SK-N-SH (cell line): ENCODE measurements around the gene NLRP9. TPM values are rescaled to one million over a fixed set of nuclear protein-coding genes. Genes with fewer than 3 reads are reported as not detected.

ENCODE experiments used
- CTCF ChIA-PET: fragments of 300-600, 350-600 bp; formaldehyde crosslinking; extraction: SDS; loops from one replicate; lab custom pipeline; 2021; lab: Yijun Ruan, JAX
- POLR2A ChIA-PET: fragments of 350-600 bp; sonication (Branson Sonifier 250); formaldehyde crosslinking; extraction: SDS; loops from one replicate; lab custom pipeline; 2020; ENCODE audit warnings: antibody characterized with exemption, inconsistent platforms; lab: Yijun Ruan, JAX
- DNase-seq: peaks from one replicate; pipeline ENCODE4 v3.0.0; 2012
- H2AFZ ChIP-seq: fragments of 200-600 bp; sonication (generic); 2 replicates; pipeline ENCODE4 v1.8.1; 2016; ENCODE audit warnings: antibody characterized with exemption, mild to moderate bottlenecking, low read depth
- H3F3A ChIP-seq: fragments of 200-600 bp; sonication (generic); replicated peaks from 2 replicates; pipeline ENCODE3; 2016; ENCODE audit warnings: antibody characterized with exemption, mild to moderate bottlenecking; ENCODE audit not compliant: insufficient read depth
- H3K27ac ChIP-seq, 2 experiments: fragments of 200-500 bp in 1 of 2; fragments of 200-600 bp in 1 of 2; sonication (Bioruptor generic) in 1 of 2; sonication (generic), shearing (Covaris generic) in 1 of 2; 2 replicates each; pipeline versions ENCODE4 v1.5.1 to v1.6.1; 2014 to 2016; ENCODE audit warnings: low read depth in 2 of 2, inconsistent platforms in 1 of 2, low read length in 1 of 2, mild to moderate bottlenecking in 1 of 2, mixed read lengths in 1 of 2
- H3K27me3 ChIP-seq: fragments of 200-600 bp; sonication (generic), shearing (Covaris generic); 2 replicates; pipeline ENCODE4 v1.6.1; 2016; ENCODE audit warnings: mixed run types; ENCODE audit not compliant: insufficient read depth
- H3K36me3 ChIP-seq, 2 experiments: fragments of 200-500 bp in 1 of 2; fragments of 200-600 bp in 1 of 2; sonication (Bioruptor generic) in 1 of 2; sonication (generic) in 1 of 2; replicated peaks in 1 of 2; 2 replicates each; pipeline versions ENCODE3 to v1.5.1; 2014 to 2016; ENCODE audit warnings: low read length in 1 of 2, mild to moderate bottlenecking in 1 of 2; ENCODE audit not compliant: insufficient read depth in 2 of 2, control insufficient read depth in 1 of 2
- H3K4me1 ChIP-seq, 2 experiments: fragments of 200-500 bp in 1 of 2; fragments of 200-600 bp in 1 of 2; sonication (Bioruptor generic) in 1 of 2; sonication (generic), shearing (Covaris generic) in 1 of 2; 2 replicates each; pipeline versions ENCODE4 v1.5.1 to v1.6.1; 2014 to 2016; ENCODE audit warnings: low read depth in 1 of 2, low read length in 1 of 2, mixed run types in 1 of 2; ENCODE audit not compliant: insufficient read depth in 2 of 2, control insufficient read depth in 1 of 2
- H3K4me2 ChIP-seq: fragments of 200-600 bp; sonication (generic), shearing (Covaris generic); 2 replicates; pipeline ENCODE4 v1.6.1; 2017; ENCODE audit warnings: mixed run types
- H3K4me3 ChIP-seq, 2 experiments: fragments of 200-500 bp in 1 of 2; fragments of 200-600 bp in 1 of 2; sonication (Bioruptor generic) in 1 of 2; sonication (generic), shearing (Covaris generic) in 1 of 2; 2 replicates each; pipeline versions ENCODE4 v1.5.1 to v1.8.1; 2014 to 2016; ENCODE audit warnings: low read depth in 2 of 2, inconsistent platforms in 1 of 2, low read length in 1 of 2, mild to moderate bottlenecking in 1 of 2, mixed read lengths in 1 of 2, moderate library complexity in 1 of 2
- H3K79me2 ChIP-seq: fragments of 200-600 bp; sonication (generic); 2 replicates; pipeline ENCODE4 v1.8.1; 2017; ENCODE audit warnings: mild to moderate bottlenecking; ENCODE audit not compliant: insufficient read depth
- H3K9ac ChIP-seq: fragments of 200-600 bp; sonication (generic); 2 replicates; pipeline ENCODE4 v1.6.1; 2017; ENCODE audit warnings: mixed run types
- H3K9me2 ChIP-seq: fragments of 200-600 bp; sonication (generic); 2 replicates; pipeline ENCODE4 v1.6.1; 2017; ENCODE audit warnings: mixed run types
- H3K9me3 ChIP-seq: fragments of 200-600 bp; sonication (generic); 2 replicates; pipeline ENCODE4 v1.6.1; 2017; ENCODE audit warnings: mixed run types, mild to moderate bottlenecking, moderate library complexity
- H4K20me1 ChIP-seq: fragments of 200-600 bp; sonication (generic); 2 replicates; pipeline ENCODE4 v1.6.1; 2017; ENCODE audit warnings: mild to moderate bottlenecking, mixed run types; ENCODE audit not compliant: insufficient read depth
- CHD2 ChIP-seq: fragments of 150-350 bp; IDR thresholded peaks from 2 replicates; pipeline ENCODE4 v1.6.1; 2018; ENCODE audit warnings: low read length; ENCODE audit not compliant: partially characterized antibody
- CTCF ChIP-seq: fragments of 200-600 bp; sonication (generic); IDR thresholded peaks from 2 replicates; pipeline ENCODE4 v1.6.1; 2017; ENCODE audit warnings: antibody characterized with exemption, mild to moderate bottlenecking, moderate library complexity
- EP300 ChIP-seq, 2 experiments: IDR thresholded peaks; 2 replicates each; pipeline versions ENCODE4 v1.4.0 to v1.6.1; 2012; ENCODE audit warnings: borderline replicate concordance in 1 of 2, low read depth in 1 of 2, low read length in 1 of 2
- FOSL2 ChIP-seq: IDR thresholded peaks from 2 replicates; pipeline ENCODE4 v1.4.0; 2012; ENCODE audit warnings: low read depth, mild to moderate bottlenecking, moderate library complexity, borderline replicate concordance
- GABPA ChIP-seq: IDR thresholded peaks from 2 replicates; pipeline ENCODE4 v1.4.0; 2012; ENCODE audit warnings: low read depth, mild to moderate bottlenecking
- IRF3 ChIP-seq: fragments of 150-350 bp; IDR thresholded peaks from 2 replicates; pipeline ENCODE4 v1.6.1; 2016; ENCODE audit warnings: mild to moderate bottlenecking, low read depth, low read length
- JUND ChIP-seq: IDR thresholded peaks from 2 replicates; pipeline ENCODE4 v1.4.0; 2012
- MXI1 ChIP-seq: IDR thresholded peaks from 2 replicates; pipeline ENCODE4 v1.6.1; 2012; ENCODE audit warnings: mild to moderate bottlenecking, low read depth, low read length, improper control_type of control experiment
- NFIC ChIP-seq: IDR thresholded peaks from 2 replicates; pipeline ENCODE4 v1.4.0; 2012; ENCODE audit warnings: borderline replicate concordance
- NRF1 ChIP-seq: IDR thresholded peaks from 2 replicates; pipeline ENCODE4 v1.6.1; 2012; ENCODE audit warnings: low read depth, mild to moderate bottlenecking, low read length
- POLR2AphosphoS5 ChIP-seq: IDR thresholded peaks from 2 replicates; pipeline ENCODE4 v1.6.1; 2012; ENCODE audit warnings: low read depth, low read length
- RAD21 ChIP-seq: IDR thresholded peaks from 2 replicates; pipeline ENCODE4 v1.6.1; 2012; ENCODE audit warnings: mild to moderate bottlenecking, low read length
- RCOR1 ChIP-seq: fragments of 150-350 bp; IDR thresholded peaks from 2 replicates; pipeline ENCODE4 v1.6.1; 2017; ENCODE audit warnings: antibody characterized with exemption, low read length
- RFX5 ChIP-seq: IDR thresholded peaks from 2 replicates; pipeline ENCODE4 v1.6.1; 2012; ENCODE audit warnings: mild to moderate bottlenecking, improper control_type of control experiment, low read length
- RXRA ChIP-seq: IDR thresholded peaks from 2 replicates; pipeline ENCODE4 v1.4.0; 2012; ENCODE audit warnings: low read depth, mild to moderate bottlenecking, borderline replicate concordance
- SIN3A ChIP-seq: IDR thresholded peaks from 2 replicates; pipeline ENCODE4 v1.6.1; 2012; ENCODE audit warnings: low read depth, mild to moderate bottlenecking, low read length, moderate library complexity, borderline replicate concordance
- SMC3 ChIP-seq: IDR thresholded peaks from 2 replicates; pipeline ENCODE4 v1.6.1; 2012; ENCODE audit warnings: low read depth, low read length, improper control_type of control experiment
- TAF1 ChIP-seq: IDR thresholded peaks from 2 replicates; pipeline ENCODE4 v1.6.1; 2012; ENCODE audit warnings: low read depth, mild to moderate bottlenecking, low read length, moderate library complexity, borderline replicate concordance
- USF2 ChIP-seq: fragments of 150-350 bp; IDR thresholded peaks from 2 replicates; pipeline ENCODE4 v1.6.1; 2017; ENCODE audit warnings: antibody characterized with exemption, low read length, low read depth, borderline replicate concordance
- WGBS: methylation state at CpG from one replicate; pipeline ENCODE4 v1.1.6; 2017; ENCODE audit warnings: low lambda C conversion rate; 5-methylcytosine and 5-hydroxymethylcytosine counted together
- polyA plus RNA-seq, 3 experiments: library from polyadenylated mRNA; depleted of rRNA; stranded (reverse); fragments of >200 nt; gene quantifications; 2 replicates each; pipeline ENCODE4 v1.2.3, GENCODE V29; 2012
- TF ChIP-seq, protein P1 (sequence below): IDR thresholded peaks from 2 replicates; pipeline ENCODE4 v1.4.0; 2012; ENCODE audit warnings: low read depth, borderline replicate concordance
- TF ChIP-seq, protein P2 (sequence below): IDR thresholded peaks from 2 replicates; pipeline ENCODE4 v1.4.0; 2012; ENCODE audit warnings: low read depth

The NLRP9 gene
- polyA plus RNA-seq, 1 of the 3 experiments (the other 2 are of a cell fraction): not detected

GRCh38 chr19:55695511-55696290, 42.5 kb downstream of the NLRP9 start (continued):
- TF ChIP-seq IRF3: no peak
- no peak for TF ChIP-seq RXRA
- TF ChIP-seq MXI1: no peak
- no peak for TF ChIP-seq GABPA
- no peak for TF ChIP-seq EP300 (IDR thresholded peaks at IDR 0.05; ENCODE audit: borderline replicate concordance in 1 of 2, low read depth in 1 of 2, low read length in 1 of 2)
- no peak for TF ChIP-seq USF2
- no peak for TF ChIP-seq CTCF
- TF ChIP-seq, protein P1, sequence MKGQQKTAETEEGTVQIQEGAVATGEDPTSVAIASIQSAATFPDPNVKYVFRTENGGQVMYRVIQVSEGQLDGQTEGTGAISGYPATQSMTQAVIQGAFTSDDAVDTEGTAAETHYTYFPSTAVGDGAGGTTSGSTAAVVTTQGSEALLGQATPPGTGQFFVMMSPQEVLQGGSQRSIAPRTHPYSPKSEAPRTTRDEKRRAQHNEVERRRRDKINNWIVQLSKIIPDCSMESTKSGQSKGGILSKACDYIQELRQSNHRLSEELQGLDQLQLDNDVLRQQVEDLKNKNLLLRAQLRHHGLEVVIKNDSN: no peak
- TF ChIP-seq, protein P2, sequence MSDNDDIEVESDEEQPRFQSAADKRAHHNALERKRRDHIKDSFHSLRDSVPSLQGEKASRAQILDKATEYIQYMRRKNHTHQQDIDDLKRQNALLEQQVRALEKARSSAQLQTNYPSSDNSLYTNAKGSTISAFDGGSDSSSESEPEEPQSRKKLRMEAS: no peak

- TF ChIP-seq NFIC (no peak), NRF1 (no peak), TAF1 (no peak), CHD2 (no peak), JUND (no peak), RFX5 (no peak), RAD21 (no peak), SIN3A (no peak), GABPA (no peak), SMC3 (no peak), POLR2AphosphoS5 (no peak), RCOR1 (no peak), FOSL2 (no peak)
- Histone ChIP-seq H3K4me3 (no peak overlapping the region), H2AFZ (no peak overlapping the region), H3F3A (no peaks in the 10 kb centered on the region), H3K4me1 (no peaks in the 10 kb centered on the region), H3K27ac (no peak overlapping the region), H3K4me2 (no peak overlapping the region), H3K79me2 (peaks cover 5% of the 10 kb centered on the region; the same call in 1 of the 2 replicates), H3K9me2 (no peaks in the 10 kb centered on the region), H3K9me3 (no peaks in the 10 kb centered on the region), H3K36me3 (peaks cover 0 to 70% of the 10 kb centered on the region in 2 experiments), H4K20me1 (no peaks in the 10 kb centered on the region), H3K9ac (no peak overlapping the region), H3K27me3 (no peaks in the 10 kb centered on the region)
- ChIA-PET CTCF (interaction anchor here (1.2 kb wide), 2 partner anchors 9 to 10 kb away, joined by 3 to 4 read pairs; no protein-coding TSS in a partner anchor), POLR2A (no interaction called here)
- DNase-seq: no peak
- WGBS: 97% methylated on average over 20 of the region's 37 CpGs
Measured at GRCh38 chr19:55694656-55695491, 43.3 kb downstream of the NLRP9 start.
